Stomach (tissue), 9 donors: Measurements from ENCODE around the gene OPN3. TPM values are rescaled to one million over a fixed set of nuclear protein-coding genes. Genes with fewer than 3 reads are reported as not detected.

Experiments
- DNase-seq, 2 donors: peaks; one replicate each; pipeline versions ENCODE4 v3.0.0 to v3.0.0-alpha.2; 2013 to 2019
- H3K27ac ChIP-seq, 5 donors: fragments of 200-600 bp in 4 of 5; sonication (generic) in 4 of 5; one replicate each; pipeline ENCODE4 v1.5.1; 2013 to 2019; ENCODE audit warnings: mild to moderate bottlenecking in 1 of 5, moderate library complexity in 1 of 5
- H3K27me3 ChIP-seq, 3 donors: fragments of 200-600 bp; sonication (generic); one replicate each; pipeline ENCODE4 v1.5.1; 2017 to 2019; ENCODE audit warnings: mixed run types in 1 of 3
- H3K36me3 ChIP-seq, 4 donors: fragments of 200-600 bp; sonication (generic); 1 replicate in 3 of 4; 2 replicates in 1 of 4; pipeline ENCODE4 v1.5.1; 2016 to 2019
- H3K4me1 ChIP-seq, 4 donors: fragments of 200-600 bp; sonication (generic); one replicate each; pipeline ENCODE4 v1.5.1; 2016 to 2019
- H3K4me3 ChIP-seq, 4 donors: fragments of 200-600 bp; sonication (generic) in 3 of 4; one replicate each; pipeline ENCODE4 v1.5.1; 2016 to 2019; ENCODE audit warnings: mild to moderate bottlenecking in 1 of 4
- H3K9me3 ChIP-seq, 4 donors: fragments of 200-600 bp; sonication (generic); one replicate each; pipeline ENCODE4 v1.5.1; 2016 to 2019
- CTCF ChIP-seq, 7 experiments: fragments of 450-650 bp in 4 of 7; fragments of 200-600 bp in 3 of 7; sonication (generic) in 3 of 7; IDR thresholded peaks; one replicate each; pipeline ENCODE4 v1.5.1; 2016 to 2019; ENCODE audit warnings: antibody characterized with exemption in 7 of 7, control low read depth in 2 of 7, mild to moderate bottlenecking in 1 of 7
- EP300 ChIP-seq: sonication (generic); formaldehyde crosslinking; IDR thresholded peaks from one replicate; pipeline ENCODE4 v1.6.1; 2017; ENCODE audit warnings: antibody characterized with exemption
- POLR2A ChIP-seq, 4 donors: fragments of 450-650 bp; IDR thresholded peaks; one replicate each; pipeline ENCODE4 v1.6.1; 2016; ENCODE audit warnings: antibody characterized with exemption in 4 of 4, control low read depth in 2 of 4, mild to moderate bottlenecking in 1 of 4, moderate library complexity in 1 of 4
- POLR2AphosphoS5 ChIP-seq, 3 donors: sonication (generic); formaldehyde crosslinking; IDR thresholded peaks; one replicate each; pipeline ENCODE4 v1.6.1; 2016; ENCODE audit warnings: antibody characterized with exemption in 3 of 3
- WGBS, 5 donors: extraction: QIAGEN DNeasy Blood & Tissue Kit in 3 of 5; methylation state at CpG; one replicate each; pipeline versions ENCODE4 v1.1.5 to v1.1.7; 2013 to 2018; 5-methylcytosine and 5-hydroxymethylcytosine counted together
- intact Hi-C: fragments of 100-400 bp; cut with DNase I; formaldehyde crosslinking; loops from one replicate; pipeline ENCODE4 v1.15.1; 2023; ENCODE audit warnings: low total_unique reads
- polyA plus RNA-seq, 3 donors: library from polyadenylated mRNA; stranded (reverse); fragments of 200-250 nt; gene quantifications; one replicate each; pipeline ENCODE4 v1.2.3, GENCODE V29; 2013
- total RNA-seq, 5 donors: library from RNA; depleted of rRNA; stranded (reverse); fragments of >200 nt; gene quantifications; one replicate each; pipeline versions ENCODE4 v1.1.0 to v1.2.3, GENCODE V29; 2014 to 2016
- donor health status: healthy with polysubstance abuse.
- donor health status: Bipolar disorder and iron deficiency.
- donor health status: healthy.

OPN3 gene
- total and polyA plus RNA-seq, 8 donors = 1.8 to 15.1 (median 8.1) TPM; not detected in 1

GRCh38 chr1:241560849-241561187 is 79.4 kb downstream of the OPN3 start:
- Histone ChIP-seq H3K4me3 (no peak overlapping the region), H3K4me1 (no peaks in the 10 kb centered on the region), H3K27ac (no peak overlapping the region), H3K27me3 (no peaks in the 10 kb centered on the region), H3K9me3 (no peaks in the 10 kb centered on the region), H3K36me3 (no peaks in the 10 kb centered on the region)
- TF ChIP-seq POLR2A (IDR thresholded peaks at IDR 0.05) (no peak), EP300 (no peak), CTCF (IDR thresholded peaks at IDR 0.05) (no peak), POLR2AphosphoS5 (IDR thresholded peaks at IDR 0.05) (no peak)
- intact Hi-C loops = no loop called here
- 82 to 86% (median 83%) methylated on average over 3 of the region's 3 CpGs for WGBS, 5 donors
- DNase-seq = no peak

- WGBS, 5 donors = 77 to 91% (median 84%) methylated on average over 4 of the region's 4 CpGs
- H3K4me1 ChIP-seq = no peaks in the 10 kb centered on the region
- DNase-seq = no peak
- intact Hi-C loops = no loop called here
- H3K4me3 ChIP-seq = no peak overlapping the region
- no peak for TF ChIP-seq POLR2AphosphoS5 (IDR thresholded peaks at IDR 0.05)
- no peak for TF ChIP-seq POLR2A (IDR thresholded peaks at IDR 0.05)
- TF ChIP-seq CTCF (IDR thresholded peaks at IDR 0.05) = no peak
- no peak for TF ChIP-seq EP300
- no peaks in the 10 kb centered on the region for H3K27me3 ChIP-seq
- H3K27ac ChIP-seq = no peak overlapping the region
- H3K36me3 ChIP-seq = no peaks in the 10 kb centered on the region
- H3K9me3 ChIP-seq = no peaks in the 10 kb centered on the region
Observed at GRCh38 chr1:241560146-241560848, 79.9 kb downstream of the OPN3 start.

- no peak for TF ChIP-seq POLR2AphosphoS5 (IDR thresholded peaks at IDR 0.05)
- no peak for TF ChIP-seq POLR2A (IDR thresholded peaks at IDR 0.05)
- TF ChIP-seq EP300 = no peak
- TF ChIP-seq CTCF (IDR thresholded peaks at IDR 0.05) = no peak
- no peaks in the 10 kb centered on the region for H3K9me3 ChIP-seq
- no peak overlapping the region for H3K27ac ChIP-seq
- intact Hi-C loops = no loop called here
- no peaks in the 10 kb centered on the region for H3K4me1 ChIP-seq
- DNase-seq = no peak
- H3K4me3 ChIP-seq = no peak overlapping the region
- 76 to 80% (median 79%) methylated on average over 5 of the region's 5 CpGs for WGBS, 5 donors
- H3K27me3 ChIP-seq = no peaks in the 10 kb centered on the region
- no peaks in the 10 kb centered on the region for H3K36me3 ChIP-seq
Observed at GRCh38 chr1:241557551-241558193, 82.5 kb downstream of the OPN3 start.

GRCh38 chr1:241557031-241557430 is 83.1 kb downstream of the OPN3 start:
- H3K36me3 ChIP-seq = no peaks in the 10 kb centered on the region
- intact Hi-C loops = no loop called here
- no peaks in the 10 kb centered on the region for H3K4me1 ChIP-seq
- no peak for DNase-seq
- H3K4me3 ChIP-seq = no peak overlapping the region
- no peaks in the 10 kb centered on the region for H3K9me3 ChIP-seq
- TF ChIP-seq POLR2A (IDR thresholded peaks at IDR 0.05) (no peak), POLR2AphosphoS5 (IDR thresholded peaks at IDR 0.05) (no peak), CTCF (IDR thresholded peaks at IDR 0.05) (no peak), EP300 (no peak)
- no peak overlapping the region for H3K27ac ChIP-seq
- 77 to 90% (median 83%) methylated on average over 5 of the region's 5 CpGs for WGBS, 5 donors
- no peaks in the 10 kb centered on the region for H3K27me3 ChIP-seq
